CD4-positive, CD25-positive, alpha-beta regulatory T cell (primary cell): ENCODE data around the gene TMEM186. TPM values are rescaled to one million over a fixed set of nuclear protein-coding genes. Genes with fewer than 3 reads are reported as not detected.
"Not testable (repeated sequence)": the region's sequence is repeated elsewhere in the genome, so short reads cannot be mapped to it uniquely, and the experiment has no call there.

Experiments used
- ATAC-seq, 2 donors: fragments of 150-1000 bp; cut with Tn5 transposase; one replicate each; pipeline ENCODE4 v1.10.0; 2021; ENCODE audit warnings: low read depth in 2 of 2, moderate number of reproducible peaks in 2 of 2, moderate library complexity in 1 of 2
- DNase-seq, 3 donors: peaks; one replicate each; pipeline versions ENCODE4 v3.0.0 to v3.0.0-alpha.2; 2012 to 2022; ENCODE audit warnings: mixed read lengths in 1 of 3
- H3K27ac ChIP-seq: one replicate; pipeline ENCODE4 v1.7.0; 2013; ENCODE audit warnings: mild to moderate bottlenecking, low read length; ENCODE audit not compliant: insufficient read depth, poor library complexity, severe bottlenecking
- H3K27me3 ChIP-seq: one replicate; pipeline ENCODE4 v1.7.0; 2013; ENCODE audit warnings: low read length; ENCODE audit not compliant: control insufficient read depth, insufficient read depth
- H3K36me3 ChIP-seq: one replicate; pipeline ENCODE4 v1.7.0; 2013; ENCODE audit warnings: mild to moderate bottlenecking, low read length, moderate library complexity; ENCODE audit not compliant: control insufficient read depth, insufficient read depth
- H3K4me1 ChIP-seq: 2 replicates; pipeline ENCODE4 v1.7.0; 2013; ENCODE audit warnings: mild to moderate bottlenecking, low read length; ENCODE audit not compliant: insufficient read depth, control insufficient read depth, poor library complexity, severe bottlenecking
- H3K4me3 ChIP-seq: one replicate; pipeline ENCODE4 v1.7.0; 2013; ENCODE audit warnings: low read depth, mild to moderate bottlenecking, low read length, moderate library complexity
- H3K9me3 ChIP-seq, 2 experiments: 1 replicate in 1 of 2; 2 replicates in 1 of 2; pipeline ENCODE4 v1.7.0; 2013; ENCODE audit warnings: low read length in 2 of 2, mild to moderate bottlenecking in 1 of 2, moderate library complexity in 1 of 2; ENCODE audit not compliant: control insufficient read depth in 2 of 2
- H3K27ac Mint-ChIP-seq, 3 donors: one replicate each; pipeline ENCODE4 v1.8.0; 2020 to 2022; ENCODE audit warnings: mild to moderate bottlenecking in 3 of 3, mixed read lengths in 3 of 3, moderate library complexity in 2 of 3
- H3K27me3 Mint-ChIP-seq: one replicate; pipeline ENCODE4 v1.8.0; 2022; ENCODE audit warnings: mild to moderate bottlenecking, mixed read lengths
- H3K36me3 Mint-ChIP-seq: one replicate; pipeline ENCODE4 v1.8.0; 2020; ENCODE audit warnings: mixed read lengths
- H3K4me1 Mint-ChIP-seq, 4 donors: one replicate each; pipeline ENCODE4 v1.8.0; 2020 to 2022; ENCODE audit warnings: mixed read lengths in 4 of 4, mild to moderate bottlenecking in 1 of 4
- H3K4me3 Mint-ChIP-seq, 4 donors: one replicate each; pipeline ENCODE4 v1.8.0; 2020 to 2022; ENCODE audit warnings: mild to moderate bottlenecking in 4 of 4, mixed read lengths in 4 of 4, moderate library complexity in 3 of 4
- H3K9me3 Mint-ChIP-seq, 7 donors: one replicate each; pipeline ENCODE4 v1.8.0; 2020 to 2022; ENCODE audit warnings: mixed read lengths in 7 of 7, mild to moderate bottlenecking in 3 of 7, moderate library complexity in 2 of 7
- polyA plus RNA-seq, 4 donors: library from polyadenylated mRNA; unstranded; fragments of 300-500 nt; fragmentation: Illumina TruSeq; gene quantifications; one replicate each; pipeline ENCODE4 v1.2.3, GENCODE V29; 2021
- total RNA-seq: library from RNA; stranded (reverse); gene quantifications from one replicate; pipeline ENCODE4 v1.2.3, GENCODE V29; 2022

The TMEM186 gene
- total and polyA plus RNA-seq, 5 donors from 2014 or later = 3.6 to 26.6 (median 20.0) TPM

GRCh38 chr16:8798174-8798527 lies 712 bp upstream of the TMEM186 start:
- DNase-seq (no peak), ATAC-seq (peak in 1 of 2 donors; percentile 2)
- H3K36me3 ChIP-seq = peaks cover 23% of the 10 kb centered on the region
- Mint-ChIP-seq H3K9me3 (no peaks in the 10 kb centered on the region), H3K36me3 (peaks cover 11% of the 10 kb centered on the region), H3K27ac (peak overlapping the region; percentile 88 to 94 (median 92)), H3K4me3 (peak overlapping the region; percentile 92 to 98 (median 96)), H3K4me1 (peaks cover 8 to 68% (median 36%) of the 10 kb centered on the region in 4 donors), H3K27me3 (no peaks in the 10 kb centered on the region)
- H3K9me3 ChIP-seq = no peaks in the 10 kb centered on the region
- peak overlapping the region; percentile 94 for H3K4me3 ChIP-seq
- peaks cover 36% of the 10 kb centered on the region for H3K4me1 ChIP-seq
- no peaks in the 10 kb centered on the region for H3K27me3 ChIP-seq
- H3K27ac ChIP-seq = peak overlapping the region; percentile 83

GRCh38 chr16:8796469-8797363 lies 723 bp downstream of the TMEM186 start:
- H3K4me1 Mint-ChIP-seq = peaks cover 13 to 66% (median 35%) of the 10 kb centered on the region in 4 donors
- DNase-seq = no peak
- ATAC-seq = no peak

GRCh38 chr16:8795818-8796217 lies 1.6 kb downstream of the TMEM186 start:
- DNase-seq (no peak), ATAC-seq (no peak)
- Histone ChIP-seq H3K4me1 (peaks cover 38% of the 10 kb centered on the region), H3K27ac (no peak overlapping the region), H3K27me3 (no peaks in the 10 kb centered on the region), H3K9me3 (no peaks in the 10 kb centered on the region), H3K36me3 (peaks cover under 1% of the 10 kb centered on the region), H3K4me3 (no peak overlapping the region)
- Mint-ChIP-seq H3K27ac (peak overlapping the region in 1 of 3 donors; percentile 7), H3K4me1 (peaks cover 13 to 63% (median 31%) of the 10 kb centered on the region in 4 donors), H3K27me3 (no peaks in the 10 kb centered on the region), H3K4me3 (peak overlapping the region in 3 of 4 donors; percentile 7 to 97 (median 77)), H3K36me3 (peaks cover 7% of the 10 kb centered on the region), H3K9me3 (no peaks in the 10 kb centered on the region)

More at GRCh38 chr16:8796469-8797363, 723 bp downstream of the TMEM186 start:
- Histone ChIP-seq H3K4me3 (peak overlapping the region; percentile 93), H3K27me3 (no peaks in the 10 kb centered on the region), H3K4me1 (peaks cover 38% of the 10 kb centered on the region), H3K36me3 (peaks cover 9% of the 10 kb centered on the region), H3K27ac (peak overlapping the region; percentile 83), H3K9me3 (no peaks in the 10 kb centered on the region)
- Mint-ChIP-seq H3K27ac (peak overlapping the region; percentile 88 to 94 (median 92)), H3K4me3 (peak overlapping the region; percentile 92 to 98 (median 96)), H3K9me3 (no peaks in the 10 kb centered on the region), H3K36me3 (peaks cover 9% of the 10 kb centered on the region), H3K27me3 (no peaks in the 10 kb centered on the region)

GRCh38 chr16:8795091-8795490 lies 2.3 kb downstream of the TMEM186 start:
- ATAC-seq (no peak), DNase-seq (no peak)
- Histone ChIP-seq H3K4me1 (peaks cover 37% of the 10 kb centered on the region), H3K9me3 (no peaks in the 10 kb centered on the region), H3K4me3 (no peak overlapping the region), H3K27me3 (no peaks in the 10 kb centered on the region), H3K27ac (no peak overlapping the region), H3K36me3 (no peaks in the 10 kb centered on the region)
- H3K9me3 Mint-ChIP-seq = no peaks in the 10 kb centered on the region
- H3K4me3 Mint-ChIP-seq = peak overlapping the region in 2 of 4 donors; percentile 13 to 75
- H3K27me3 Mint-ChIP-seq = no peaks in the 10 kb centered on the region
- peak overlapping the region in 1 of 3 donors; percentile 7 for H3K27ac Mint-ChIP-seq
- H3K4me1 Mint-ChIP-seq = peaks cover 13 to 61% (median 30%) of the 10 kb centered on the region in 4 donors
- H3K36me3 Mint-ChIP-seq = peaks cover 7% of the 10 kb centered on the region

- Histone ChIP-seq H3K4me3 (no peak overlapping the region), H3K36me3 (no peaks in the 10 kb centered on the region), H3K9me3 (no peaks in the 10 kb centered on the region), H3K4me1 (peaks cover 3% of the 10 kb centered on the region), H3K27ac (no peak overlapping the region), H3K27me3 (no peaks in the 10 kb centered on the region)
- Mint-ChIP-seq H3K27ac (no peak overlapping the region), H3K36me3 (peaks cover 7% of the 10 kb centered on the region), H3K4me1 (peaks cover 3 to 9% (median 7%) of the 10 kb centered on the region in 4 donors), H3K9me3 (no peaks in the 10 kb centered on the region), H3K27me3 (no peaks in the 10 kb centered on the region), H3K4me3 (no peak overlapping the region)
- ATAC-seq (no peak), DNase-seq (no peak)
These were observed 8.8 kb downstream of the TMEM186 start for GRCh38 chr16:8788578-8789172.

- not testable (repeated sequence) for H3K9me3 Mint-ChIP-seq, H3K4me3 ChIP-seq, DNase-seq, H3K27me3 ChIP-seq, H3K27me3 Mint-ChIP-seq, ATAC-seq, H3K4me3 Mint-ChIP-seq, H3K4me1 Mint-ChIP-seq, H3K36me3 ChIP-seq, H3K27ac Mint-ChIP-seq, H3K36me3 Mint-ChIP-seq, H3K9me3 ChIP-seq, H3K4me1 ChIP-seq, H3K27ac ChIP-seq
These were observed 11.1 kb downstream of the TMEM186 start for GRCh38 chr16:8786316-8786715.

GRCh38 chr16:8785408-8785807 lies 12.0 kb downstream of the TMEM186 start:
- H3K4me1 ChIP-seq = no peaks in the 10 kb centered on the region
- Mint-ChIP-seq H3K9me3 (no peaks in the 10 kb centered on the region), H3K27ac (peak overlapping the region in 1 of 3 donors; percentile 65), H3K4me3 (no peak overlapping the region), H3K36me3 (peaks cover 8% of the 10 kb centered on the region), H3K27me3 (no peaks in the 10 kb centered on the region), H3K4me1 (peaks cover 0 to 5% (median 0%) of the 10 kb centered on the region in 4 donors)
- H3K4me3 ChIP-seq = no peak overlapping the region
- DNase-seq = no peak
- H3K9me3 ChIP-seq = no peaks in the 10 kb centered on the region
- no peak for ATAC-seq
- H3K36me3 ChIP-seq = no peaks in the 10 kb centered on the region
- H3K27ac ChIP-seq = no peak overlapping the region
- no peaks in the 10 kb centered on the region for H3K27me3 ChIP-seq
